IMR-90 (cell line): ENCODE measurements around the gene C15orf39. TPM values are rescaled to one million over a fixed set of nuclear protein-coding genes. Genes with fewer than 3 reads are reported as not detected.
"Not testable (repeated sequence)": the region's sequence is repeated elsewhere in the genome, so short reads cannot be mapped to it uniquely, and the experiment has no call there.

Experiments used
- ATAC-seq: fragments of 200-7000 bp; cut with Tn5 transposase; 2 replicates; pipeline ENCODE4 v1.9.1; 2020; ENCODE audit warnings: low read depth, mild to moderate bottlenecking, moderate library complexity
- BruUV-seq: library from RNA; stranded (reverse); fragments of 400-500 nt; replicated peaks from 2 replicates; lab custom pipeline; 2021; lab: Mats Ljungman, UMichigan
- CTCF ChIA-PET: fragments of 300-600 bp; formaldehyde crosslinking; extraction: SDS; loops from one replicate; lab custom pipeline; 2021; ENCODE audit warnings: antibody characterized with exemption; lab: Yijun Ruan, JAX
- POLR2A ChIA-PET: fragments of 300-600 bp; sonication (Branson Sonifier 250); formaldehyde crosslinking; loops from one replicate; lab custom pipeline; 2022; ENCODE audit warnings: antibody characterized with exemption; ENCODE audit not compliant: unreplicated experiment; lab: Charles Lee
- DNase-seq: peaks from one replicate; pipeline ENCODE4 v3.0.0; 2013
- H2AFZ ChIP-seq: replicated peaks from 2 replicates; pipeline ENCODE3; 2013; ENCODE audit warnings: low read length, mild to moderate bottlenecking; ENCODE audit not compliant: poor library complexity
- H2AK5ac ChIP-seq: 2 replicates; pipeline ENCODE4 v1.6.1; 2013; ENCODE audit warnings: low read depth, low read length, inconsistent platforms
- H2AK9ac ChIP-seq: replicated peaks from 2 replicates; pipeline ENCODE3; 2013; ENCODE audit warnings: mild to moderate bottlenecking, low read depth, low read length, moderate library complexity; ENCODE audit not compliant: poor library complexity
- H2BK120ac ChIP-seq: 2 replicates; pipeline ENCODE4 v1.6.1; 2013; ENCODE audit warnings: low read depth, low read length, inconsistent platforms
- H2BK15ac ChIP-seq: 3 replicates; pipeline ENCODE4 v1.6.1; 2013; ENCODE audit warnings: low read depth, low read length, inconsistent platforms
- H2BK20ac ChIP-seq: 2 replicates; pipeline ENCODE4 v1.6.1; 2013; ENCODE audit warnings: low read depth, mild to moderate bottlenecking, inconsistent platforms, low read length, moderate library complexity
- H2BK5ac ChIP-seq: 2 replicates; pipeline ENCODE4 v1.6.1; 2013; ENCODE audit warnings: mild to moderate bottlenecking, low read depth, low read length, inconsistent platforms; ENCODE audit not compliant: poor library complexity, severe bottlenecking
- H3K14ac ChIP-seq: replicated peaks from 2 replicates; pipeline ENCODE4 v1.6.1; 2013; ENCODE audit warnings: low read depth, low read length, inconsistent platforms
- H3K18ac ChIP-seq: 2 replicates; pipeline ENCODE4 v1.6.1; 2013; ENCODE audit warnings: low read depth, low read length, control low read depth
- H3K23ac ChIP-seq: 2 replicates; pipeline ENCODE4 v1.6.1; 2013; ENCODE audit warnings: low read depth, low read length, inconsistent platforms
- H3K27ac ChIP-seq: 2 replicates; pipeline ENCODE4 v1.5.1; 2013; ENCODE audit warnings: mild to moderate bottlenecking, control low read depth, low read length; ENCODE audit not compliant: insufficient read depth
- H3K27me3 ChIP-seq: 2 replicates; pipeline ENCODE4 v1.6.1; 2013; ENCODE audit warnings: low read length; ENCODE audit not compliant: control insufficient read depth, insufficient read depth
- H3K36me3 ChIP-seq: 2 replicates; pipeline ENCODE4 v1.6.1; 2013; ENCODE audit warnings: low read length, mixed read lengths; ENCODE audit not compliant: control insufficient read depth, insufficient read depth
- H3K4ac ChIP-seq: 2 replicates; pipeline ENCODE4 v1.6.1; 2013; ENCODE audit warnings: low read depth, low read length, inconsistent platforms
- H3K4me1 ChIP-seq: 2 replicates; pipeline ENCODE4 v1.6.1; 2013; ENCODE audit warnings: low read length, mixed read lengths; ENCODE audit not compliant: control insufficient read depth, insufficient read depth
- H3K4me2 ChIP-seq: 2 replicates; pipeline ENCODE4 v1.6.1; 2013; ENCODE audit warnings: low read depth, mild to moderate bottlenecking, control low read depth, low read length, moderate library complexity
- H3K4me3 ChIP-seq: 2 replicates; pipeline ENCODE4 v1.5.1; 2013; ENCODE audit warnings: low read depth, mild to moderate bottlenecking, control low read depth, low read length, moderate library complexity; ENCODE audit not compliant: insufficient read depth
- H3K56ac ChIP-seq: 2 replicates; pipeline ENCODE4 v1.6.1; 2013; ENCODE audit warnings: low read length, inconsistent platforms; ENCODE audit not compliant: insufficient read depth; ENCODE audit errors: extremely low read depth
- H3K79me1 ChIP-seq, 2 experiments: 2 replicates each; pipeline ENCODE4 v1.6.1; 2013; ENCODE audit warnings: low read length in 2 of 2, inconsistent platforms in 1 of 2, low read depth in 1 of 2
- H3K9ac ChIP-seq: 2 replicates; pipeline ENCODE4 v1.6.1; 2013; ENCODE audit warnings: low read depth, low read length, control low read depth
- H3K9me1 ChIP-seq: 2 replicates; pipeline ENCODE4 v1.6.1; 2013; ENCODE audit warnings: low read length, inconsistent platforms; ENCODE audit not compliant: insufficient read depth
- H3K9me3 ChIP-seq: 2 replicates; pipeline ENCODE4 v1.6.1; 2013; ENCODE audit warnings: low read length; ENCODE audit not compliant: control insufficient read depth, insufficient read depth
- H4K20me1 ChIP-seq: 2 replicates; pipeline ENCODE4 v1.6.1; 2013; ENCODE audit warnings: low read length, inconsistent platforms; ENCODE audit not compliant: insufficient read depth
- H4K5ac ChIP-seq: 2 replicates; pipeline ENCODE4 v1.6.1; 2013; ENCODE audit warnings: mild to moderate bottlenecking, low read depth, low read length, control low read depth
- H4K8ac ChIP-seq, 2 experiments: 2 replicates each; pipeline ENCODE4 v1.6.1; 2013; ENCODE audit warnings: low read depth in 2 of 2, low read length in 2 of 2, control low read depth in 1 of 2, inconsistent platforms in 1 of 2
- H4K91ac ChIP-seq: 2 replicates; pipeline ENCODE4 v1.6.1; 2013; ENCODE audit warnings: low read depth, low read length, inconsistent platforms; ENCODE audit not compliant: insufficient read depth
- BHLHE40 ChIP-seq: fragments of 150-350 bp; IDR thresholded peaks from 2 replicates; pipeline ENCODE4 v1.6.1; 2016; ENCODE audit warnings: mild to moderate bottlenecking, low read depth, low read length
- CHD1 ChIP-seq: IDR thresholded peaks from 2 replicates; pipeline ENCODE4 v1.6.1; 2012; ENCODE audit warnings: low read depth, low read length, improper control_type of control experiment
- WGBS, 2 experiments: methylation state at CpG; one replicate each; pipeline versions ENCODE4 v1.1.5 to v1.1.7; 2013; ENCODE audit warnings: missing lambda C conversion rate in 2 of 2; ENCODE audit not compliant: insufficient read length in 1 of 2; ENCODE audit errors: extremely low coverage in 2 of 2; 5-methylcytosine and 5-hydroxymethylcytosine counted together
- dilution Hi-C: fragments of 300-500 bp; cut with HindIII; formaldehyde crosslinking; loops from one replicate; pipeline ENCODE4 v1.14.3; 2018; ENCODE audit warnings: low sequenced_read_pairs; ENCODE audit not compliant: unreplicated experiment
- in situ Hi-C: fragments of 300-500 bp; cut with MboI; formaldehyde crosslinking; loops from 3 replicates; pipeline ENCODE4 v1.14.3; 2019; ENCODE audit warnings: low sequenced_read_pairs, inconsistent platforms, mixed read lengths
- intact Hi-C: fragments of 100-400 bp; cut with micrococcal nuclease; formaldehyde crosslinking; loops from 2 replicates; pipeline ENCODE4 v1.10.0; 2022
- polyA plus RNA-seq, 3 experiments: library from polyadenylated mRNA; depleted of rRNA; stranded (reverse); fragments of >200 nt; gene quantifications; 2 replicates each; pipeline ENCODE4 v1.2.3, GENCODE V29; 2012; ENCODE audit warnings: low replicate concordance in 1 of 3
- total RNA-seq: library from RNA; depleted of rRNA; stranded (reverse); fragments of >200 nt; gene quantifications from 2 replicates; pipeline ENCODE4 v1.2.3, GENCODE V29; 2012

Gene C15orf39
- total and polyA plus RNA-seq, 2 of the 4 experiments (the other 2 are of a cell fraction): 1.3 to 5.7 TPM

DNA sequence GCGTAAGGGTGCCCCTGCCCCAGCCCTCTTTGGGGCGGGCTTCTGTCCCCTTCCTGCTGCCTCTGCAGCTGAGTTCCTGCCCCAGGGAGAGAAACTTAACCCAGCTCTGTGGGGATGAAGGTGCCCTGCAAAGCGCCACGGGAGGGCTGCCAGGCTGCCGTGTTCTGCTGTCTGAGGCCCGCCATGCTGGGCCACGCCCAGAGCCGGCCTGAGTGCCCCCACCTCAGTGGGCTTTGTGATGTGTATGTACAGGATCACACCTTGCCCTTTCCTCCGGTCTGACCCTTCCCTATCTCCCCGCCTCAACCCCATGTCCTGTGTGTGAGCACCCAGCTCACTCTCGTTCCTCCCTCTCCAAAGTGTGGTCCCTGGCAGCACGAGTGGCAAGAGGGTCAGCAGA, 22.6 kb downstream of the C15orf39 start:
- no peak overlapping the region for H2BK5ac ChIP-seq
- H3K4me2 ChIP-seq: no peak overlapping the region
- no peak overlapping the region for H2BK15ac ChIP-seq
- no TSS peak for BruUV-seq
- no peak overlapping the region for H3K56ac ChIP-seq
- no peak overlapping the region for H4K5ac ChIP-seq
- no peak overlapping the region for H3K4me3 ChIP-seq
- H4K8ac ChIP-seq: no peak overlapping the region
- no peak overlapping the region for H2AK9ac ChIP-seq
- ATAC-seq: no peak
- H2AFZ ChIP-seq: no peak overlapping the region
- in situ Hi-C loops (no loop called here), dilution Hi-C loops (no loop called here), intact Hi-C loops (no loop called here)
- no peak overlapping the region for H3K23ac ChIP-seq
- no peaks in the 10 kb centered on the region for H3K36me3 ChIP-seq
- no peak overlapping the region for H2BK120ac ChIP-seq
- no peak overlapping the region for H2BK20ac ChIP-seq
- no peak overlapping the region for H3K27ac ChIP-seq
- no peak overlapping the region for H3K14ac ChIP-seq
- H3K4me1 ChIP-seq: no peaks in the 10 kb centered on the region
- H3K27me3 ChIP-seq: peaks cover 40% of the 10 kb centered on the region
- no peak for DNase-seq
- H2AK5ac ChIP-seq: no peak overlapping the region
- ChIA-PET CTCF (no interaction called here), POLR2A (no interaction called here)
- no peaks in the 10 kb centered on the region for H3K9me1 ChIP-seq
- no peak overlapping the region for H3K4ac ChIP-seq
- no peak overlapping the region for H4K91ac ChIP-seq
- H3K18ac ChIP-seq: no peak overlapping the region
- H4K20me1 ChIP-seq: no peaks in the 10 kb centered on the region
- WGBS, 2 experiments: no CpG with 5 or more reads among the region's 12 CpGs
- H3K9ac ChIP-seq: no peak overlapping the region
- H3K79me1 ChIP-seq: no peaks in the 10 kb centered on the region
- TF ChIP-seq BHLHE40: no peak
- TF ChIP-seq CHD1: no peak
- H3K9me3 ChIP-seq: no peaks in the 10 kb centered on the region

DNA sequence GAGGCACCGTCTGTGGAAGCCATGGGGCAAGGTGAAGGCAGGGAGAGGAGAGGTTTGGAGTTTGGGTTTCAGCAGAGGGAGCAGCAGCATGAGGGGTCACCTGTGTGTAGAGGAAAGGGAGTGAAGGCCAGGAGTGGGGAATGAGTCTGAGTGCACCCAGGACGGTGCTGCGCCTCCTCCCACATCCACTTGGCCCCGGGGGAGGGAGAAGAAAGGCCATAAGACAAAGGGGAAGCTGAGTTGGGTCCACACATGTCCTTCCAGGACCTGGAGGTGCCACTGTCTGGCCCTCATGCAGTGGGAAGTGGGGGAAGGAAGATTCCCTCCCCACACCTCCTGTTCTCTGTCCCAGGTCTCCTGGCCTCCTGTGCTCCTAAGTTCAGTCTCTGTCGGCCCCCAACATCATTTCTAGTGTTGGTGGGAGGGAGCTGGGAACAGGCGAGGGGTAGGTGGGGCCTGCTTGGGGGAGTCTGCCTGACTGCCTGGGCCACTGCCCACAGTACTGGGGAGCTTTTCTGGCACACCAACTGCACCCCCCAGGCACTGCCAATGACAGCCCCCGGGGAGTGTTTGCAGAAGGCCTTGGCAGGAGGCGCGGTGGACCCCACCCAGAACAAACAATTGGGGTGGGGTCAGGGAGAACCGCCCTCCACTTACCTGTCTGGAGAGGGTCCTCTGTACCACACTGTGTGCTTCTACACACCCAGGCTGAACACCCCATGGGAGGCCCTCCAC, 23.6 kb downstream of the C15orf39 start:
- H3K27ac ChIP-seq, H3K23ac ChIP-seq, H3K9ac ChIP-seq, POLR2A ChIA-PET, H3K36me3 ChIP-seq, intact Hi-C loops, H3K4me1 ChIP-seq, H2AFZ ChIP-seq, H3K79me1 ChIP-seq, H4K91ac ChIP-seq, H3K4me2 ChIP-seq, H3K9me1 ChIP-seq, H3K9me3 ChIP-seq, H3K56ac ChIP-seq, H2BK120ac ChIP-seq, H2BK20ac ChIP-seq, H2BK5ac ChIP-seq, H3K4me3 ChIP-seq, H2AK9ac ChIP-seq, H2BK15ac ChIP-seq, H4K5ac ChIP-seq, H2AK5ac ChIP-seq, in situ Hi-C loops, CTCF ChIA-PET, ATAC-seq, DNase-seq, H3K4ac ChIP-seq, BruUV-seq, H4K20me1 ChIP-seq, H4K8ac ChIP-seq, H3K14ac ChIP-seq, dilution Hi-C loops, H3K18ac ChIP-seq: not testable (repeated sequence)
- no CpG with 5 or more reads among the region's 10 CpGs for WGBS, 2 experiments
- peaks cover 38% of the 10 kb centered on the region for H3K27me3 ChIP-seq
